ENCODE measurements around the gene ATG16L2.
"Not testable (repeated sequence)": the region's sequence is repeated elsewhere in the genome, so short reads cannot be mapped to it uniquely, and the experiment has no call there.

ATG16L2 gene

DNA sequence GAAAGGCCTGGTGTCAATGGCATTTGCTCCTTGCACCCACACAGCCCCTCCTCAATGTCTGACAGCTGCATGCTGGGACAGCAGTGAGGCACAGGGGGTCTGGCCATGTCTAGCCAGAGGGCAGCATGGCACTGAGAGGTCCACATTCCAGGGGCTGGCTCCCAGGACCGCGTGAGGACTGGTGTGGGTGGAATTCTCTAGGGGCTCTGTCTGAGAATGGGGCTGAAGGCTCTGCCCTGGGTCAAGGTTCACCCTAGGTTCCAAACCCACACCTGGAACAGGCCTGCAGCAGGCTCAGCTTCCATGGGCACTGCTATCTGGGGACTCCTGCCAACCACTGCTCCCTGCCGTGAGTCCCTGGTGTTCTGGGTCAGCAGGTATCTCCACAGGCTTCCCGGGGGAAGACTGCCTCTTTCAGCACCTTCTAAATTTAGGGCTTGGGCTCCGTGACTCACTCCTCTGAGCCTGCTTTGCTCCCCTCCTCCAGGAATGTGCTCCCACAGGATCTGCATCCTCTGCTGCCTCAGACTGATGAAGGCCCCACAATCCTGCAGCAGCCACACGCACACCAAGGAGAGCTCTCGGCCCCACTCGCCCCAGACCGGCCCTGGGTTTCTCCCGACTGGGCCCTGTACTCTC, 24.6 kb upstream of the ATG16L2 start:
- H3K9me3 ChIP-seq (ENCODE audit: control insufficient read depth in 2 of 2, low read length in 2 of 2): no peaks in the 10 kb centered on the region
- no peak overlapping the region for H3K27ac ChIP-seq (ENCODE audit: low read length)
- no peak overlapping the region for H3K4me3 ChIP-seq (ENCODE audit: low read length in 2 of 2)
- no peak overlapping the region for H3K9ac ChIP-seq (ENCODE audit: low read length in 2 of 2)
- no peaks in the 10 kb centered on the region for H3K36me3 ChIP-seq (ENCODE audit: control insufficient read depth in 2 of 2, insufficient read depth in 2 of 2, low read length in 2 of 2)
- no peaks in the 10 kb centered on the region for H3K27me3 ChIP-seq (ENCODE audit: control insufficient read depth in 1 of 2, insufficient read depth in 2 of 2, low read length in 2 of 2)
- H3K4me1 ChIP-seq (ENCODE audit: control insufficient read depth, insufficient read depth, low read length): peaks cover 18% of the 10 kb centered on the region

DNA sequence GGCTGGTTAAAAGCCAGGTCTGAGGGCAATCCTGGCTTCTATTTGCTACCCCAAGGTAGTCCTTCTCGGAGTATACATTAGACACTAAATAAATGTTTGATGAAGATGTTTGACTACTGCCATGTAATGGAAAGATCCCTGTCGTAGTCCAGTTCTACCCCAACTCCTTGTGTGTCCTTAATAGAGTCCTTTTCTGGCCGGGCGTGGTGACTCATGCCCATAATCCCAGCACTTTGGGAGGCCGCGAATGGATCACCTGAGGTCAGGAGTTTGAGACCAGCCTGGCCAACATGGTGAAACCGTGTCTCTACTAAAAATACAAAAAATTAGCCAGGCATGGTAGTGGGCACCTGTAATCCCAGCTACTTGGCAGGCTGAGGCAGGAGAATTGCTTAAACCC, 23.0 kb upstream of the ATG16L2 start:
- H3K27me3 ChIP-seq (ENCODE audit: control insufficient read depth in 1 of 2, insufficient read depth in 2 of 2, low read length in 2 of 2); H3K27ac ChIP-seq (ENCODE audit: low read length); H3K4me3 ChIP-seq (ENCODE audit: low read length in 2 of 2); H3K9ac ChIP-seq (ENCODE audit: low read length in 2 of 2); H3K36me3 ChIP-seq (ENCODE audit: control insufficient read depth in 2 of 2, insufficient read depth in 2 of 2, low read length in 2 of 2); H3K9me3 ChIP-seq (ENCODE audit: control insufficient read depth in 2 of 2, low read length in 2 of 2): not testable (repeated sequence)
- peaks cover 19% of the 10 kb centered on the region for H3K4me1 ChIP-seq (ENCODE audit: control insufficient read depth, insufficient read depth, low read length)

DNA sequence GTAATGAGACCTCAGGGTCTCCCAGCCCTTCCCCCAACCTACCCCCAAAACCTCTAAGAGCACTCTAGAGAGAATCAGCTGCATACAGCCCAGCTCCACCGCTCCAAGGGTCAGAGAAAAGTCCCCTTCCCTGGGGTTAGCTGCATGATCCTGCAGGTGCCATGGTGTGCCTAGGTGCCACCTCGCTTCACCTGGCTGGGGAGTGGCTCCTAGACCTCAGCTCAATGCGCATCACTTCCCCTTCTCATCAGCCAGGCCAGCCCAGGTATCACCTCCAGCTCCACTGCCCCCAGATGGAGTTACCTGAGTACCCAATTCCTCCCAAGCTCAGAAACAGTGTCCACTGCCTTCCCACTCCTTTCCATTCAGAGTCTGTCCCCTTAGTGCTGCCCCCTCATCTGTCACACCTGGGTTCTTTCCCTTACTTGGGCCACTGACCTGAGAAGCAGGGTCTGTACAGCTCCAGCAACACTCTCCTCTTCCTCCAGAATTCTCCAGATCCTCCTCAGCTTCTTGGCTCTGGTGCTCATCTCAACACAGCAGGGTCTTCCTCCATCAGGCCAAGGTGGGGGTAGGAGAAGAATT, 21.7 kb upstream of the ATG16L2 start:
- Histone ChIP-seq H3K9me3 (ENCODE audit: control insufficient read depth in 2 of 2, low read length in 2 of 2) (no peaks in the 10 kb centered on the region), H3K4me3 (ENCODE audit: low read length in 2 of 2) (no peak overlapping the region), H3K4me1 (ENCODE audit: control insufficient read depth, insufficient read depth, low read length) (peaks cover 19% of the 10 kb centered on the region), H3K9ac (ENCODE audit: low read length in 2 of 2) (peak overlapping the region; percentile 51 to 69), H3K36me3 (ENCODE audit: control insufficient read depth in 2 of 2, insufficient read depth in 2 of 2, low read length in 2 of 2) (no peaks in the 10 kb centered on the region), H3K27me3 (ENCODE audit: control insufficient read depth in 1 of 2, insufficient read depth in 2 of 2, low read length in 2 of 2) (no peaks in the 10 kb centered on the region), H3K27ac (ENCODE audit: low read length) (peak overlapping the region; percentile 90)

DNA sequence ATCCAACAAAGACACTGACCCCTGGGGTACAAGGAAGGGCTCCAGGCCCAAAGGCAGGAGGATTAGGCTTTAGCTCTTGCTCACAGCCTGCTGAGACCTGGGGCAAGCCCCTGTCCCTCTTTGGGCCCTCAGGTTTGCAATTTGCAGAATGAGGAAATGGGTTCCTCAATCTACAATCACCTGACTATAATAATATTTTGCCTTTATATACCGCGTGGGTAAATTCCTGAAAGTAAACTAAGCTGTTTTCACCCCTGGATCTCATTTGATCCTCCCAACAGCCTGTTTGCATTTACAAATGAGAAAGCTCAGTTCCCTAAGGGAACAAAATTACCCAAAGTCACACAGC, 21.2 kb upstream of the ATG16L2 start:
- Histone ChIP-seq H3K4me3 (ENCODE audit: low read length in 2 of 2) (peak overlapping the region; percentile 86 to 90), H3K27ac (ENCODE audit: low read length) (peak overlapping the region; percentile 90), H3K36me3 (ENCODE audit: control insufficient read depth in 2 of 2, insufficient read depth in 2 of 2, low read length in 2 of 2) (no peaks in the 10 kb centered on the region), H3K9me3 (ENCODE audit: control insufficient read depth in 2 of 2, low read length in 2 of 2) (no peaks in the 10 kb centered on the region), H3K27me3 (ENCODE audit: control insufficient read depth in 1 of 2, insufficient read depth in 2 of 2, low read length in 2 of 2) (no peaks in the 10 kb centered on the region), H3K4me1 (ENCODE audit: control insufficient read depth, insufficient read depth, low read length) (peaks cover 19% of the 10 kb centered on the region), H3K9ac (ENCODE audit: low read length in 2 of 2) (peak overlapping the region; percentile 36 to 69)

DNA sequence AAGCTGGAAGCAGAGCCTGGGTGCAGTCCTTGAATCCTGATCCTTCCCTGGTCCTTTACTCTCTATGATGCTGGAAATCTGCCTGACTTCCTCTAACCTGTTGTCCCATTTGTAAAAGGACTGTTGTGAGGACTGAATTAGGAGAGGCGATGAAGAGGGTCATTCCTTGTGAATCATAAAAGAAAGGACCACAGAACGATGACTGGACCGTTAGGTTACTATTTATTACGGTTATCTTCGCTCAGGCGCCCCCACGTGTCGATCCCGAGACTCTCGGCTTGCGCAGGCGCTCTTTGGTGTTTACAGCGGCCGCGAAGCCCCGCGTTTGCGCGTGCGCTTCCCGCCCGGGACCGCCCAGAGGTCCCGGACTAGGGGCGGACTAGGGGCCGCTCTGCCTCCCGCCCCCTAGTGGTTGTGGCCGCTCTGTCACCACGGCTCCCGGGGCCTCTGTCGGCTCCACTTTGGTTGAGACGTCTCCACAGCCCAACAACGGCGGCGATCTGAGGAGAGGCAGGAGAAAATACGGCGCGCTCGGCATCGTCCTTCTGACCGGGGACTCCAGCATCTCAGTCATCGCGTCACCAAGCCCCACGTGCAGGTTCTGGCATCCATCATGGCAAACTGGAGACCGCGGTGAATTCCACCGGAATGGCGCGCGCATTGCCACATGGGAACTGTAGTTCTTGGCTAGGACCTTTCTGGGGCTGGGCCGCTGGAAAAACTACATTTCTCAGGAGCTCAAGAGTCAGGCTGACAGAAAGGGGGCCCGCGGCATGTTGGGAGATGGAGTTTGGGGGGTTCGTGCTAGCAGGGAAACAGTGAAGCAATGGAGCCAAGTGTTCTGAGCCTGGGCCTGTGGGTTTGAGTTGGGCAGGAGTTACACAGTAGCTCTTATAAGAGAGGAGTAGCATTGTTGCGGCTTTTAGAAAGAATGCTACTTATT, 20.5 kb upstream of the ATG16L2 start, which contains the start of gene STARD10:
TSS of gene STARD10 (minus strand) at position 623 of the 943 bp plus-strand sequence. CDS start 12,866 bp downstream, outside the sequence.
- Histone ChIP-seq H3K27ac (ENCODE audit: low read length) (peak within 1 kb of the TSS; percentile 90), H3K9ac (ENCODE audit: low read length in 2 of 2) (peak within 1 kb of the TSS; percentile 69 to 75), H3K36me3 (ENCODE audit: control insufficient read depth in 2 of 2, insufficient read depth in 2 of 2, low read length in 2 of 2) (no peaks in the 10 kb centered on the region), H3K4me3 (ENCODE audit: low read length in 2 of 2) (peak within 1 kb of the TSS; percentile 86 to 90), H3K4me1 (ENCODE audit: control insufficient read depth, insufficient read depth, low read length) (peaks cover 19% of the 10 kb centered on the region), H3K9me3 (ENCODE audit: control insufficient read depth in 2 of 2, low read length in 2 of 2) (no peaks in the 10 kb centered on the region), H3K27me3 (ENCODE audit: control insufficient read depth in 1 of 2, insufficient read depth in 2 of 2, low read length in 2 of 2) (no peaks in the 10 kb centered on the region)

DNA sequence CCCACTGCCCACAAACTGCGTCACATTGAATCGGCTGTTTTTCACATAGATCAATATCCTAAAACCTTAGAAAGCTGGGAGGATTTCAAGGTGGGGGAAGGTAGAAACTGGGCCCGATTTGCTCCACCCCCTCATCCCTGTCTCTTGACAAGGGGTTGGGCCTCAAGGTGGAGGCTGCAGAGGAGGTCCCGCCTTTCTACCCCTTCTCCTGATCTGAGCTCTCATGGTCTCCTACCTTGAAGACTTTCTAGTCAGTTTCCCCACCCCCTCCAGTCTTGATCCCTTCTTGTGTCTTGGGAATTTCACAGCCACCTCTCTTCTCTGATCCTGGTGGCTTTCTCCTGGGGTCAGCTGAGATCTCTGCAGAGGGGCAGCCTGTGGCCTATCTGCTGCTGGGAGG, 15.8 kb upstream of the ATG16L2 start:
- no peaks in the 10 kb centered on the region for H3K36me3 ChIP-seq (ENCODE audit: control insufficient read depth in 2 of 2, insufficient read depth in 2 of 2, low read length in 2 of 2)
- no peaks in the 10 kb centered on the region for H3K27me3 ChIP-seq (ENCODE audit: control insufficient read depth in 1 of 2, insufficient read depth in 2 of 2, low read length in 2 of 2)
- H3K9ac ChIP-seq (ENCODE audit: low read length in 2 of 2): no peak overlapping the region
- H3K27ac ChIP-seq (ENCODE audit: low read length): no peak overlapping the region
- H3K9me3 ChIP-seq (ENCODE audit: control insufficient read depth in 2 of 2, low read length in 2 of 2): no peaks in the 10 kb centered on the region
- H3K4me1 ChIP-seq (ENCODE audit: control insufficient read depth, insufficient read depth, low read length): peaks cover 10% of the 10 kb centered on the region
- no peak overlapping the region for H3K4me3 ChIP-seq (ENCODE audit: low read length in 2 of 2)

DNA sequence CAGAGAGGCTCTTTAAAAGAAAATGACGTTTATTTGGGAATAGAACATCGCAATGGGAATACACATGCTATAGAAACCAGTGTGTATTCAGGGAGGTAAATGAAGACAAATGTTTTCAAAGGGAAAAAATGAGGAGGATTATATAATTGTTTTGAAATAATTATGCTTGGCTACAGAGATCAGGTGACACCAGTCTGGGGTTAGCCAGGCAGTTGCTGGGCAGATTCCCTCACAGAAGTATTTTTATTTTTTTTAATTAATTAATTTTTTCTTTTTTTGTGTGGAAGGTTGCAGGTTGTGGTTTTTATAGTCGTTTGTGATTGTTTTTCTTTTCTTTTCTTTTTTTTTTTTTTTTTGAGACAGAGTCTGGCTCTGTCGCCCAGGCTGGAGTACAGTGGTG, 14.8 kb upstream of the ATG16L2 start:
- no peaks in the 10 kb centered on the region for H3K9me3 ChIP-seq (ENCODE audit: control insufficient read depth in 2 of 2, low read length in 2 of 2)
- H3K27ac ChIP-seq (ENCODE audit: low read length): no peak overlapping the region

DNA sequence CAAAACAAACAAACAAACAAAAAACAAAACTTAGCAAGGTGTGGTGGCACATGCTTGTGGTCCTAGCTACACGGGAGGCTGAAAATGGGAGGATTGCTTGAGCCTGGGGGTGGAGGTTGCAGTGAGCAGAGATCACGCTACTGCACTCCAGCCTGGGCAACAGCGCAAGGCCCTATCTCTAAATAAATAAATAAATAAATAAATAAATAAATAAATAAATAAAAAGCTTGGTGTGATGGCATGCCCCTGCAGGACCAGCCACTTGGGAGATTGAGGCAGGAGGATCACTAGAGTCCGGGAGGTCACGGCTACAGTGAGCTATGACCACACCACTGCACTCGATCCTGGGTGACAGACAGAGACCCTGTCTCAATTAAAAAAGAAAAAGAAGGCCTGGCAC, 11.4 kb upstream of the ATG16L2 start:
- H3K4me1 ChIP-seq (ENCODE audit: control insufficient read depth, insufficient read depth, low read length): no peaks in the 10 kb centered on the region
- no peaks in the 10 kb centered on the region for H3K9me3 ChIP-seq (ENCODE audit: control insufficient read depth in 2 of 2, low read length in 2 of 2)
- H3K9ac ChIP-seq (ENCODE audit: low read length in 2 of 2): no peak overlapping the region
- no peaks in the 10 kb centered on the region for H3K36me3 ChIP-seq (ENCODE audit: control insufficient read depth in 2 of 2, insufficient read depth in 2 of 2, low read length in 2 of 2)
- no peak overlapping the region for H3K4me3 ChIP-seq (ENCODE audit: low read length in 2 of 2)
- no peaks in the 10 kb centered on the region for H3K27me3 ChIP-seq (ENCODE audit: control insufficient read depth in 1 of 2, insufficient read depth in 2 of 2, low read length in 2 of 2)
- no peak overlapping the region for H3K27ac ChIP-seq (ENCODE audit: low read length)

More for the DNA sequence above, 14.8 kb upstream of the ATG16L2 start:
- Histone ChIP-seq H3K4me1 (ENCODE audit: control insufficient read depth, insufficient read depth, low read length) (peaks cover 3% of the 10 kb centered on the region), H3K27me3 (ENCODE audit: control insufficient read depth in 1 of 2, insufficient read depth in 2 of 2, low read length in 2 of 2) (no peaks in the 10 kb centered on the region), H3K4me3 (ENCODE audit: low read length in 2 of 2) (no peak overlapping the region), H3K9ac (ENCODE audit: low read length in 2 of 2) (no peak overlapping the region), H3K36me3 (ENCODE audit: control insufficient read depth in 2 of 2, insufficient read depth in 2 of 2, low read length in 2 of 2) (no peaks in the 10 kb centered on the region)

DNA sequence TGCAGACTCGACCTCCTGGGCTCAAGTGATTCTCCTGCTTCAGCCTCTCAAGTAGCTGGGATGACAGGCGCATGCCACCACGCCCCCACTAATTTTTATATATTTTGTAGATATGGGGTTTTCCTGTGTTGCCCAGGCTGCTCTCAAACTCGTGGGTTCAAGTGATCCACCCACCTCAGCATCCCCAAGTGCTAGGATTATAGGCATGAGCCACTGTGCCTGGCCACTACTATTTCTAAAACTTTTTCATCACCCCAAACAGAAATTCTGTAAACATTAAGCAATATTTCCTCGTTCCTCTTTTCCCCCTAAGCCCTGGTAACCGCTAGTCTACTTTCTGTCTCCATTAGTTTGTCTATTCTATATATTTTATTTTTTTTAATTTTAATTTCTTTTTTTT, 9.0 kb upstream of the ATG16L2 start:
- Histone ChIP-seq H3K27me3 (ENCODE audit: control insufficient read depth in 1 of 2, insufficient read depth in 2 of 2, low read length in 2 of 2) (no peaks in the 10 kb centered on the region), H3K9me3 (ENCODE audit: control insufficient read depth in 2 of 2, low read length in 2 of 2) (no peaks in the 10 kb centered on the region), H3K4me3 (ENCODE audit: low read length in 2 of 2) (no peak overlapping the region), H3K4me1 (ENCODE audit: control insufficient read depth, insufficient read depth, low read length) (no peaks in the 10 kb centered on the region), H3K27ac (ENCODE audit: low read length) (no peak overlapping the region), H3K9ac (ENCODE audit: low read length in 2 of 2) (no peak overlapping the region), H3K36me3 (ENCODE audit: control insufficient read depth in 2 of 2, insufficient read depth in 2 of 2, low read length in 2 of 2) (peaks cover 0 to 4% of the 10 kb centered on the region in 2 donors)

DNA sequence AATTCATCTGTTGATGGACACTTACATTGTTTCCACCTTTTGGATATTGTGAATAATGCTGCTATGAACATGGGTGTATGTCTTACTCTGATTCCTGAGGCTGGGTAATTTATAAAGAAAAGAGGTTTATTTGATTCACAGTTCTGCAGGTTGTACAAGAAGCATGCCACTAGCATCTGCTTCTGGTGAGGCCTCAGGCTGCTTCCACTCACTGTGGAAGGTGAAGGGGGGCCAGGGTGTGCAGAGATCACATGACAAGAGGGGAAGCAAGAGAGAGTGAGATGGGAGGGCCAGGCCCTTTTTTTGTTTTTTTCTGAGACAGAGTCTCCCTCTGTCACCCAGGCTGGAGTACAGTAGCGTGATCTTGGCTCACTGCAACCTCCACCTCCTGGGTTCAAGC, 7.8 kb upstream of the ATG16L2 start:
- not testable (repeated sequence) for H3K9me3 ChIP-seq (ENCODE audit: control insufficient read depth in 2 of 2, low read length in 2 of 2); H3K4me1 ChIP-seq (ENCODE audit: control insufficient read depth, insufficient read depth, low read length); H3K27me3 ChIP-seq (ENCODE audit: control insufficient read depth in 1 of 2, insufficient read depth in 2 of 2, low read length in 2 of 2); H3K27ac ChIP-seq (ENCODE audit: low read length); H3K4me3 ChIP-seq (ENCODE audit: low read length in 2 of 2); H3K9ac ChIP-seq (ENCODE audit: low read length in 2 of 2); H3K36me3 ChIP-seq (ENCODE audit: control insufficient read depth in 2 of 2, insufficient read depth in 2 of 2, low read length in 2 of 2)

All from stomach smooth muscle (tissue), 2 donors.